ENCODE measurements around the gene RLN3. TPM values are rescaled to one million over a fixed set of nuclear protein-coding genes. Genes with fewer than 3 reads are reported as not detected.
A peak's percentile ranks its signal among the peaks of the same experiment; 100 is the strongest.
"Not testable (repeated sequence)": the region's sequence is repeated elsewhere in the genome, so short reads cannot be mapped to it uniquely, and the experiment has no call there.

The RLN3 gene
- polyA plus RNA-seq, 1 donor (not counting 4 experiments of a cell fraction or from before 2014, with no cell fraction given): not detected

GRCh38 chr19:14042659-14043608, 15.0 kb downstream of the RLN3 start:
- peak; percentile 57 to 63 (median 60) for TF ChIP-seq CTCF (optimal IDR thresholded peaks at IDR 0.05 in 1 of 3, IDR thresholded peaks at IDR 0.05 in 1 of 3, conservative IDR thresholded peaks at IDR 0.05 in 1 of 3; ENCODE audit: extremely low read depth in 1 of 3, insufficient read depth in 2 of 3, low read length in 3 of 3)
- H3K27ac ChIP-seq (ENCODE audit: control insufficient read depth, insufficient read depth, low read length): peak overlapping the region; percentile 45
- H3K9me1 ChIP-seq (ENCODE audit: control insufficient read depth, extremely low read depth, insufficient read depth, low read length); H3K36me3 ChIP-seq (ENCODE audit: control insufficient read depth in 2 of 2, extremely low read depth in 1 of 2, insufficient read depth in 2 of 2, low read length in 2 of 2); H3K79me2 ChIP-seq (ENCODE audit: control insufficient read depth, insufficient read depth, low read length); dilution Hi-C loops (cut with MboI; ENCODE audit: extremely low pct_ligation_motif_present, low sequenced_read_pairs); H3K27me3 ChIP-seq (ENCODE audit: control insufficient read depth, extremely low read depth, insufficient read depth, low read length); H2AFZ ChIP-seq (ENCODE audit: control insufficient read depth, low read length); H4K20me1 ChIP-seq (ENCODE audit: control insufficient read depth, extremely low read depth, insufficient read depth, low read length); H3K9me3 ChIP-seq (ENCODE audit: control insufficient read depth, low read depth, low read length); H3K9ac ChIP-seq (ENCODE audit: control insufficient read depth, extremely low read depth, insufficient read depth, low read length); H3K4me1 ChIP-seq (ENCODE audit: control insufficient read depth, extremely low read depth, insufficient read depth, low read length); FAIRE-seq; H3K4me2 ChIP-seq (ENCODE audit: control insufficient read depth, extremely low read depth, insufficient read depth, low read depth, low read length); H3K4me3 ChIP-seq (ENCODE audit: control insufficient read depth in 2 of 3, extremely low read depth in 1 of 3, insufficient read depth in 2 of 3, low read depth in 1 of 3, low read length in 3 of 3); DNase-seq (ENCODE audit: low read depth, low spot score): not testable (repeated sequence)

GRCh38 chr19:14047866-14048265, 19.9 kb downstream of the RLN3 start:
- dilution Hi-C loops (cut with MboI; ENCODE audit: extremely low pct_ligation_motif_present, low sequenced_read_pairs); H3K4me2 ChIP-seq (ENCODE audit: control insufficient read depth, extremely low read depth, insufficient read depth, low read depth, low read length); H4K20me1 ChIP-seq (ENCODE audit: control insufficient read depth, extremely low read depth, insufficient read depth, low read length); H3K36me3 ChIP-seq (ENCODE audit: control insufficient read depth in 2 of 2, extremely low read depth in 1 of 2, insufficient read depth in 2 of 2, low read length in 2 of 2); H3K9me3 ChIP-seq (ENCODE audit: control insufficient read depth, low read depth, low read length); H3K9me1 ChIP-seq (ENCODE audit: control insufficient read depth, extremely low read depth, insufficient read depth, low read length); H3K4me3 ChIP-seq (ENCODE audit: control insufficient read depth in 2 of 3, extremely low read depth in 1 of 3, insufficient read depth in 2 of 3, low read depth in 1 of 3, low read length in 3 of 3); H3K4me1 ChIP-seq (ENCODE audit: control insufficient read depth, extremely low read depth, insufficient read depth, low read length); FAIRE-seq; H3K27me3 ChIP-seq (ENCODE audit: control insufficient read depth, extremely low read depth, insufficient read depth, low read length); H3K79me2 ChIP-seq (ENCODE audit: control insufficient read depth, insufficient read depth, low read length); H2AFZ ChIP-seq (ENCODE audit: control insufficient read depth, low read length); H3K27ac ChIP-seq (ENCODE audit: control insufficient read depth, insufficient read depth, low read length); DNase-seq (ENCODE audit: low read depth, low spot score); H3K9ac ChIP-seq (ENCODE audit: control insufficient read depth, extremely low read depth, insufficient read depth, low read length): not testable (repeated sequence)

Data from keratinocyte (primary cell).